ENCODE data around the gene SPHK2.
A peak's percentile ranks its signal among the peaks of the same experiment; 100 is the strongest.
"Not testable (repeated sequence)": the region's sequence is repeated elsewhere in the genome, so short reads cannot be mapped to it uniquely, and the experiment has no call there.

Gene SPHK2

GRCh38 chr19:48637449-48637947, 18.2 kb downstream of the SPHK2 start:
- DNase-seq, result peak; percentile 99

- DNase-seq, result peak; percentile 94
Observed at GRCh38 chr19:48637948-48638830, 18.9 kb downstream of the SPHK2 start.

- no peak for DNase-seq
Observed at GRCh38 chr19:48638831-48639381, 19.6 kb downstream of the SPHK2 start.

GRCh38 chr19:48639483-48640375, 20.4 kb downstream of the SPHK2 start:
- DNase-seq, result no peak

GRCh38 chr19:48641850-48642249, 22.5 kb downstream of the SPHK2 start:
- DNase-seq, result no peak

GRCh38 chr19:48642862-48643261, 23.6 kb downstream of the SPHK2 start:
- DNase-seq, result no peak

- no peak for DNase-seq
Observed at GRCh38 chr19:48644355-48644754, 25.0 kb downstream of the SPHK2 start.

- DNase-seq, result peak; percentile 57
Observed at GRCh38 chr19:48644839-48645619, 25.7 kb downstream of the SPHK2 start.

- no peak for DNase-seq
Observed at GRCh38 chr19:48645620-48646000, 26.3 kb downstream of the SPHK2 start.

GRCh38 chr19:48646001-48646721, 26.9 kb downstream of the SPHK2 start, which contains the start of gene CA11:
Gene CA11 (minus strand): TSS chr19:48646187. CDS start chr19:48645632, 555 bp downstream.
- no peak for DNase-seq

GRCh38 chr19:48646722-48647216, 27.5 kb downstream of the SPHK2 start:
- peak; percentile 79 for DNase-seq

- no peak for DNase-seq
Observed at GRCh38 chr19:48648134-48648533, 28.8 kb downstream of the SPHK2 start.

- DNase-seq, result no peak
Observed at GRCh38 chr19:48650974-48651682, 31.8 kb downstream of the SPHK2 start.

GRCh38 chr19:48651683-48652048, 32.4 kb downstream of the SPHK2 start:
- DNase-seq, result no peak

- DNase-seq, result no peak
Observed at GRCh38 chr19:48654299-48655059, 35.2 kb downstream of the SPHK2 start.

- DNase-seq, result peak; percentile 86
Observed at GRCh38 chr19:48656840-48657474, 37.7 kb downstream of the SPHK2 start.

GRCh38 chr19:48657828-48658227, 38.5 kb downstream of the SPHK2 start:
- DNase-seq, result not testable (repeated sequence)

- DNase-seq, result no peak
Observed at GRCh38 chr19:48658483-48658882, 39.2 kb downstream of the SPHK2 start.

GRCh38 chr19:48659768-48660167, 40.5 kb downstream of the SPHK2 start:
- DNase-seq, result no peak
